HCT116 (cell line): ENCODE measurements around the gene AVEN. TPM values are rescaled to one million over a fixed set of nuclear protein-coding genes. Genes with fewer than 3 reads are reported as not detected.

Experiments
- ATAC-seq: fragments of 200-7000 bp; cut with Tn5 transposase; 2 replicates; pipeline ENCODE4 v1.9.1; 2020; ENCODE audit warnings: mild to moderate bottlenecking, moderate library complexity
- BruUV-seq: library from RNA; stranded (reverse); fragments of 400-500 nt; replicated peaks from 2 replicates; lab custom pipeline; 2021; lab: Mats Ljungman, UMichigan
- CTCF ChIA-PET: fragments of 300-600 bp; sonication (Branson Sonifier 250); formaldehyde crosslinking; loops from one replicate; lab custom pipeline; 2021; ENCODE audit warnings: antibody characterized with exemption; lab: Charles Lee
- POLR2A ChIA-PET: fragments of 300-600, 350-600 bp; sonication (Branson Sonifier 250); formaldehyde crosslinking; loops from one replicate; lab custom pipeline; 2021; ENCODE audit warnings: antibody characterized with exemption; lab: Charles Lee
- RAD21 ChIA-PET, 2 experiments: fragments of 300-600 bp; sonication (Branson Sonifier 250); formaldehyde crosslinking; loops; one replicate each; lab custom pipeline; 2023; ENCODE audit warnings: low total read pairs in 2 of 2; ENCODE audit not compliant: uncharacterized antibody in 2 of 2, unreplicated experiment in 2 of 2, low non-redundant PET in 1 of 2; lab: Charles Lee
- DNase-seq: peaks from one replicate; pipeline ENCODE4 v3.0.0-alpha.2; 2010; ENCODE audit warnings: low read depth, low spot score
- H2AFZ ChIP-seq: fragments of 200-600 bp; shearing (Covaris generic), sonication (generic); 2 replicates; pipeline ENCODE4 v1.6.1; 2017; ENCODE audit warnings: low read depth, mixed run types, mixed read lengths, antibody characterized with exemption, low read length; ENCODE audit not compliant: poor library complexity, severe bottlenecking
- H3K27ac ChIP-seq: 2 replicates; pipeline ENCODE4 v1.5.1; 2012; ENCODE audit warnings: low read depth, low read length
- H3K27me3 ChIP-seq: fragments of 200-600 bp; sonication (generic); 2 replicates; pipeline ENCODE4 v1.6.1; 2016; ENCODE audit warnings: mixed run types, low read length, mixed read lengths; ENCODE audit not compliant: insufficient read depth
- H3K36me3 ChIP-seq, 2 experiments: fragments of 200-500 bp in 1 of 2; fragments of 200-600 bp in 1 of 2; sonication (Bioruptor generic) in 1 of 2; sonication (generic) in 1 of 2; 2 replicates each; pipeline versions ENCODE4 v1.5.1 to v1.6.1; 2014 to 2016; ENCODE audit warnings: low read length in 2 of 2, inconsistent platforms in 1 of 2, mixed read lengths in 1 of 2, mixed run types in 1 of 2; ENCODE audit not compliant: insufficient read depth in 2 of 2, control insufficient read depth in 1 of 2
- H3K4me1 ChIP-seq, 2 experiments: fragments of 200-600 bp in 1 of 2; sonication (generic) in 1 of 2; 2 replicates each; pipeline versions ENCODE4 v1.5.1 to v1.6.1; 2012 to 2017; ENCODE audit warnings: low read length in 2 of 2, inconsistent platforms in 1 of 2, mild to moderate bottlenecking in 1 of 2, mixed read lengths in 1 of 2, mixed run types in 1 of 2, moderate library complexity in 1 of 2; ENCODE audit not compliant: insufficient read depth in 2 of 2, control insufficient read depth in 1 of 2
- H3K4me2 ChIP-seq: fragments of 200-600 bp; sonication (generic); 2 replicates; pipeline ENCODE4 v1.6.1; 2017; ENCODE audit warnings: mixed run types, low read length, mixed read lengths
- H3K4me3 ChIP-seq, 2 experiments: fragments of 200-600 bp in 1 of 2; sonication (generic) in 1 of 2; replicated peaks in 1 of 2; 2 replicates each; pipeline ENCODE4 v1.5.1; 2011 to 2016; ENCODE audit warnings: low read length in 2 of 2, control low read depth in 1 of 2, low read depth in 1 of 2, mild to moderate bottlenecking in 1 of 2, mixed read lengths in 1 of 2, mixed run types in 1 of 2
- H3K79me2 ChIP-seq: fragments of 200-600 bp; sonication (generic); 2 replicates; pipeline ENCODE4 v1.6.1; 2017; ENCODE audit warnings: mild to moderate bottlenecking, mixed run types, low read length, moderate library complexity, mixed read lengths; ENCODE audit not compliant: insufficient read depth
- H3K9ac ChIP-seq: fragments of 200-600 bp; sonication (generic); 2 replicates; pipeline ENCODE4 v1.6.1; 2016; ENCODE audit warnings: low read length, mixed read lengths
- H3K9me2 ChIP-seq: fragments of 200-600 bp; sonication (generic), shearing (Covaris generic); 2 replicates; pipeline ENCODE4 v1.6.1; 2017; ENCODE audit warnings: mixed run types, mild to moderate bottlenecking, moderate library complexity; ENCODE audit not compliant: insufficient read depth
- H3K9me3 ChIP-seq, 2 experiments: fragments of 200-500 bp in 1 of 2; fragments of 200-600 bp in 1 of 2; sonication (Bioruptor generic) in 1 of 2; sonication (generic) in 1 of 2; 2 replicates each; pipeline ENCODE4 v1.6.1; 2014 to 2017; ENCODE audit warnings: low read length in 2 of 2, mixed read lengths in 2 of 2, inconsistent platforms in 1 of 2, low read depth in 1 of 2, mild to moderate bottlenecking in 1 of 2, mixed run types in 1 of 2, moderate library complexity in 1 of 2; ENCODE audit not compliant: control insufficient read depth in 1 of 2, insufficient read depth in 1 of 2
- H4K20me1 ChIP-seq: fragments of 200-600 bp; sonication (generic), shearing (Covaris generic); 2 replicates; pipeline ENCODE4 v1.6.1; 2017; ENCODE audit warnings: mixed run types, mild to moderate bottlenecking, moderate library complexity; ENCODE audit not compliant: insufficient read depth
- EGR1 ChIP-seq: IDR thresholded peaks from 2 replicates; pipeline ENCODE4 v1.6.1; 2012; ENCODE audit warnings: low read depth
- EZH2 ChIP-seq: fragments of 200-600 bp; sonication (generic); IDR thresholded peaks from 2 replicates; pipeline ENCODE4 v1.6.1; 2017; ENCODE audit warnings: antibody characterized with exemption, mixed run types
- JUND ChIP-seq: IDR thresholded peaks from 2 replicates; pipeline ENCODE4 v1.6.1; 2012
- POLR2AphosphoS5 ChIP-seq: IDR thresholded peaks from 2 replicates; pipeline ENCODE4 v1.6.1; 2011; ENCODE audit warnings: mild to moderate bottlenecking, low read depth, low read length, moderate library complexity
- RAD21 ChIP-seq: IDR thresholded peaks from 2 replicates; pipeline ENCODE4 v1.6.1; 2012; ENCODE audit warnings: low read depth, mild to moderate bottlenecking
- SIN3A ChIP-seq: IDR thresholded peaks from 2 replicates; pipeline ENCODE4 v1.6.1; 2012; ENCODE audit warnings: low read depth
- SRF ChIP-seq: IDR thresholded peaks from 2 replicates; pipeline ENCODE4 v1.6.1; 2012; ENCODE audit warnings: low read depth
- TCF7L2 ChIP-seq: IDR thresholded peaks from 2 replicates; pipeline ENCODE4 v1.7.0; 2011; ENCODE audit warnings: borderline replicate concordance, inconsistent platforms; ENCODE audit not compliant: insufficient read depth, insufficient read length; ENCODE audit errors: extremely low read depth
- YY1 ChIP-seq: IDR thresholded peaks from 2 replicates; pipeline ENCODE4 v1.6.1; 2011; ENCODE audit warnings: low read length, low read depth, moderate library complexity, mild to moderate bottlenecking; ENCODE audit not compliant: insufficient replicate concordance; ENCODE audit errors: extremely low read depth
- ZNF274 ChIP-seq: fragments of 200-500 bp; sonication (Bioruptor generic); IDR thresholded peaks from 2 replicates; pipeline ENCODE4 v1.6.1; 2014; ENCODE audit warnings: mild to moderate bottlenecking, low read depth, low read length, inconsistent platforms
- intact Hi-C: fragments of 100-400 bp; cut with micrococcal nuclease; formaldehyde crosslinking; loops from 2 replicates; pipeline ENCODE4 v1.10.0; 2022
- total RNA-seq: library from RNA; stranded (reverse); gene quantifications from one replicate; pipeline ENCODE4 v1.2.1, GENCODE V29; 2021; ENCODE audit not compliant: unreplicated experiment
- TF ChIP-seq, protein P1 (sequence below): IDR thresholded peaks from 2 replicates; pipeline ENCODE4 v1.6.1; 2011; ENCODE audit warnings: mild to moderate bottlenecking, low read length, moderate library complexity; ENCODE audit not compliant: insufficient replicate concordance; ENCODE audit errors: extremely low read depth
- TF ChIP-seq, protein P2 (sequence below), 3 experiments: fragments of 200-600 bp in 1 of 3; sonication (generic) in 1 of 3; IDR thresholded peaks in 2 of 3; conservative IDR thresholded peaks in 1 of 3; 2 replicates each; pipeline ENCODE4 v1.5.1; 2012 to 2017; ENCODE audit warnings: low read depth in 2 of 3, low read length in 2 of 3, antibody characterized with exemption in 1 of 3, borderline replicate concordance in 1 of 3, control low read depth in 1 of 3, mild to moderate bottlenecking in 1 of 3, mixed read lengths in 1 of 3, mixed run types in 1 of 3, moderate library complexity in 1 of 3; ENCODE audit not compliant: insufficient read depth in 1 of 3

The AVEN gene
- total RNA-seq, 1 experiment from 2014 or later = 6.8 TPM

DNA sequence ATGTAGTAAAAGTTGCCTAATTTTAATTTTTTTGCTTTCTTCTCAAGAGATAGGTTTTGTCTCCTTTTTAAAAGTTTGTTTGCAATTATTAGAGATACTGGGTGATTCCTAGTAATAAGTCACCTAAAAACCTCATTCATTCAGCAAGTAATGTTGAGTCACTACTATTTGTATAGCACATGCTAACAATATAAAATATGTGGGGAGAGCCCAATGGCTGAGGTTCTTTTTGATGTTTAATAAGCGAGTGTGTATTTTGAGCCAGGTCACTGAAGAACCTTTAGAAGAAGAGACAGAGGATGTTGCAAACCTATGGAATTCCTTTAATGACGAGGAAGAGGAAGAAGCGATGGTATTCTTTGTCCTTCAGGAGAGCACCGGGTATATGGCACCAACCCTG is 194.4 kb downstream of the AVEN start:
- no peaks in the 10 kb centered on the region for H3K9me2 ChIP-seq
- DNase-seq = no peak
- H3K9ac ChIP-seq = no peak overlapping the region
- no peak overlapping the region for H3K27ac ChIP-seq
- ATAC-seq = no peak
- H3K4me3 ChIP-seq = no peak overlapping the region
- ChIA-PET CTCF (no interaction called here), POLR2A (no interaction called here)
- BruUV-seq = no TSS peak
- TF ChIP-seq SIN3A (no peak), POLR2AphosphoS5 (no peak), TCF7L2 (no peak), EGR1 (no peak), ZNF274 (no peak), YY1 (no peak), RAD21 (no peak), JUND (no peak), SRF (no peak), EZH2 (no peak)
- TF ChIP-seq, protein P1, sequence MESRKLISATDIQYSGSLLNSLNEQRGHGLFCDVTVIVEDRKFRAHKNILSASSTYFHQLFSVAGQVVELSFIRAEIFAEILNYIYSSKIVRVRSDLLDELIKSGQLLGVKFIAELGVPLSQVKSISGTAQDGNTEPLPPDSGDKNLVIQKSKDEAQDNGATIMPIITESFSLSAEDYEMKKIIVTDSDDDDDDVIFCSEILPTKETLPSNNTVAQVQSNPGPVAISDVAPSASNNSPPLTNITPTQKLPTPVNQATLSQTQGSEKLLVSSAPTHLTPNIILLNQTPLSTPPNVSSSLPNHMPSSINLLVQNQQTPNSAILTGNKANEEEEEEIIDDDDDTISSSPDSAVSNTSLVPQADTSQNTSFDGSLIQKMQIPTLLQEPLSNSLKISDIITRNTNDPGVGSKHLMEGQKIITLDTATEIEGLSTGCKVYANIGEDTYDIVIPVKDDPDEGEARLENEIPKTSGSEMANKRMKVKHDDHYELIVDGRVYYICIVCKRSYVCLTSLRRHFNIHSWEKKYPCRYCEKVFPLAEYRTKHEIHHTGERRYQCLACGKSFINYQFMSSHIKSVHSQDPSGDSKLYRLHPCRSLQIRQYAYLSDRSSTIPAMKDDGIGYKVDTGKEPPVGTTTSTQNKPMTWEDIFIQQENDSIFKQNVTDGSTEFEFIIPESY = no peak
- TF ChIP-seq, protein P2, sequence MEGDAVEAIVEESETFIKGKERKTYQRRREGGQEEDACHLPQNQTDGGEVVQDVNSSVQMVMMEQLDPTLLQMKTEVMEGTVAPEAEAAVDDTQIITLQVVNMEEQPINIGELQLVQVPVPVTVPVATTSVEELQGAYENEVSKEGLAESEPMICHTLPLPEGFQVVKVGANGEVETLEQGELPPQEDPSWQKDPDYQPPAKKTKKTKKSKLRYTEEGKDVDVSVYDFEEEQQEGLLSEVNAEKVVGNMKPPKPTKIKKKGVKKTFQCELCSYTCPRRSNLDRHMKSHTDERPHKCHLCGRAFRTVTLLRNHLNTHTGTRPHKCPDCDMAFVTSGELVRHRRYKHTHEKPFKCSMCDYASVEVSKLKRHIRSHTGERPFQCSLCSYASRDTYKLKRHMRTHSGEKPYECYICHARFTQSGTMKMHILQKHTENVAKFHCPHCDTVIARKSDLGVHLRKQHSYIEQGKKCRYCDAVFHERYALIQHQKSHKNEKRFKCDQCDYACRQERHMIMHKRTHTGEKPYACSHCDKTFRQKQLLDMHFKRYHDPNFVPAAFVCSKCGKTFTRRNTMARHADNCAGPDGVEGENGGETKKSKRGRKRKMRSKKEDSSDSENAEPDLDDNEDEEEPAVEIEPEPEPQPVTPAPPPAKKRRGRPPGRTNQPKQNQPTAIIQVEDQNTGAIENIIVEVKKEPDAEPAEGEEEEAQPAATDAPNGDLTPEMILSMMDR (IDR thresholded peaks at IDR 0.05 in 2 of 3, conservative IDR thresholded peaks at IDR 0.05 in 1 of 3; ENCODE audit: borderline replicate concordance in 1 of 3, insufficient read depth in 1 of 3, low read depth in 2 of 3, low read length in 2 of 3) = no peak
- TF ChIP-seq, all 23 proteins: peak for 0
- Histone ChIP-seq H3K4me1 (no peaks in the 10 kb centered on the region), H4K20me1 (no peaks in the 10 kb centered on the region), H3K9me3 (no peaks in the 10 kb centered on the region), H3K79me2 (no peaks in the 10 kb centered on the region), H3K4me2 (no peak overlapping the region), H3K36me3 (no peaks in the 10 kb centered on the region), H3K27me3 (no peaks in the 10 kb centered on the region), H2AFZ (no peak overlapping the region)
- RAD21 ChIA-PET = interaction anchor here in 1 of 2 experiments (0.6 kb wide), 1 partner anchor 89 kb away, joined by 3 read pairs; no protein-coding TSS in a partner anchor
- intact Hi-C loops = no loop called here
